Measurements from ENCODE around the gene RAB29.
"Not testable (repeated sequence)": the region's sequence is repeated elsewhere in the genome, so short reads cannot be mapped to it uniquely, and the experiment has no call there.

The RAB29 gene

GRCh38 chr1:205720740-205721139 is 54.5 kb downstream of the RAB29 start:
- not testable (repeated sequence) for DNase-seq (ENCODE audit: low read depth, low spot score)

GRCh38 chr1:205719762-205720161 is 55.5 kb downstream of the RAB29 start:
- no peak for DNase-seq (ENCODE audit: low read depth, low spot score)

GRCh38 chr1:205719015-205719414 is 56.3 kb downstream of the RAB29 start:
- DNase-seq (ENCODE audit: low read depth, low spot score): no peak
